Naive B cell (primary cell): ENCODE results near the gene HGFAC. TPM values are rescaled to one million over a fixed set of nuclear protein-coding genes. Genes with fewer than 3 reads are reported as not detected.

Source experiments
- ATAC-seq, 2 donors: fragments of 150-1000 bp; cut with Tn5 transposase; 2 replicates each; pipeline ENCODE4 v1.10.0; 2021; ENCODE audit warnings: low read depth in 2 of 2, mild to moderate bottlenecking in 2 of 2, moderate library complexity in 2 of 2
- DNase-seq: peaks from one replicate; pipeline ENCODE4 v3.0.0; 2022
- H3K27ac Mint-ChIP-seq, 6 donors: one replicate each; pipeline ENCODE4 v1.8.0; 2020 to 2022; ENCODE audit warnings: mild to moderate bottlenecking in 6 of 6, mixed read lengths in 6 of 6, moderate library complexity in 5 of 6, inconsistent platforms in 2 of 6
- H3K27me3 Mint-ChIP-seq, 3 donors: one replicate each; pipeline ENCODE4 v1.8.0; 2021 to 2022; ENCODE audit warnings: mixed read lengths in 3 of 3, mild to moderate bottlenecking in 1 of 3
- H3K36me3 Mint-ChIP-seq, 2 donors: one replicate each; pipeline ENCODE4 v1.8.0; 2020 to 2022; ENCODE audit warnings: mixed read lengths in 2 of 2, inconsistent platforms in 1 of 2, mild to moderate bottlenecking in 1 of 2
- H3K4me1 Mint-ChIP-seq, 3 donors: one replicate each; pipeline ENCODE4 v1.8.0; 2020 to 2022; ENCODE audit warnings: mixed read lengths in 3 of 3, inconsistent platforms in 1 of 3, mild to moderate bottlenecking in 1 of 3, moderate library complexity in 1 of 3
- H3K4me3 Mint-ChIP-seq, 8 donors: one replicate each; pipeline ENCODE4 v1.8.0; 2020 to 2022; ENCODE audit warnings: mild to moderate bottlenecking in 8 of 8, mixed read lengths in 8 of 8, moderate library complexity in 8 of 8, inconsistent platforms in 2 of 8
- H3K9me3 Mint-ChIP-seq, 7 donors: one replicate each; pipeline ENCODE4 v1.8.0; 2020 to 2022; ENCODE audit warnings: mixed read lengths in 7 of 7, mild to moderate bottlenecking in 5 of 7, inconsistent platforms in 2 of 7, moderate library complexity in 1 of 7
- polyA plus RNA-seq, 6 donors: library from polyadenylated mRNA; unstranded; fragments of 300-500 nt; fragmentation: Illumina TruSeq; gene quantifications; one replicate each; pipeline ENCODE4 v1.2.3, GENCODE V29; 2021; ENCODE audit warnings: low read depth in 6 of 6

The HGFAC gene
- polyA plus RNA-seq, 6 donors from 2014 or later: not detected

DNA sequence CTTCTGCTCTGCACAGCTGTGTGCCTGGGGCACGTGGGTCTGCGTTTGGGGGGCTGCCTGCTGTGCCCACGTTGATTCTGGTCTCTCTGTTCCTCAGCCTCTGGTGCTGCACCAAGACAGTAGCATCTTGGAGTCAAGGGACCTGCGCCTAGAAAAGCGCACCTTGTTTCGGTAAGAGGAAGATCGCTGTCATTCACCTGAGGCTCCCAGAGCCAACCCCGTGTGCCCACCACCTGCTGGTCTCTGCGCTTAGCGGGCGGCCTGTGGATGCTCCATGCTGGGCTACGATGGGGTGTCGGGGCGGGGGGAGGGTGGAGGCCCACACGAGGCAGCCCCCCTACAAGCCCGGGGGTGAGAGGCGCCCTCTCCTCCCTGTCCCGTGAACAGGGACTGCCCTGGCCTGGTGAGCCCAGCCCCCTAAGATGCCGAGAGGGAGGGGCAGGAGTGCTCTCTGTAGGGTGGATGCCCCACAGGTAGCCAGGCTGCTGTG, 18.9 kb upstream of the HGFAC start:
- H3K4me3 Mint-ChIP-seq: no peak overlapping the region
- H3K9me3 Mint-ChIP-seq: no peaks in the 10 kb centered on the region
- peaks cover 0 to 5% (median 3%) of the 10 kb centered on the region in 3 donors for H3K4me1 Mint-ChIP-seq
- H3K36me3 Mint-ChIP-seq: no peaks in the 10 kb centered on the region
- no peaks in the 10 kb centered on the region for H3K27me3 Mint-ChIP-seq
- DNase-seq: no peak
- no peak overlapping the region for H3K27ac Mint-ChIP-seq
- ATAC-seq: no peak

- Mint-ChIP-seq H3K9me3 (no peaks in the 10 kb centered on the region), H3K4me1 (peaks cover 0 to 5% (median 3%) of the 10 kb centered on the region in 3 donors), H3K27me3 (no peaks in the 10 kb centered on the region), H3K4me3 (no peak overlapping the region), H3K36me3 (no peaks in the 10 kb centered on the region), H3K27ac (peak overlapping the region in 1 of 6 donors; percentile 14)
- no peak for ATAC-seq
- no peak for DNase-seq
These were observed 18.4 kb upstream of the HGFAC start for GRCh38 chr4:3423406-3423805.

GRCh38 chr4:3423952-3424351, 17.8 kb upstream of the HGFAC start:
- no peak for DNase-seq
- no peaks in the 10 kb centered on the region for H3K9me3 Mint-ChIP-seq
- ATAC-seq: no peak
- no peak overlapping the region for H3K4me3 Mint-ChIP-seq
- H3K36me3 Mint-ChIP-seq: no peaks in the 10 kb centered on the region
- peaks cover 0 to 5% (median 3%) of the 10 kb centered on the region in 3 donors for H3K4me1 Mint-ChIP-seq
- no peaks in the 10 kb centered on the region for H3K27me3 Mint-ChIP-seq
- peak overlapping the region in 1 of 6 donors; percentile 15 for H3K27ac Mint-ChIP-seq

DNA sequence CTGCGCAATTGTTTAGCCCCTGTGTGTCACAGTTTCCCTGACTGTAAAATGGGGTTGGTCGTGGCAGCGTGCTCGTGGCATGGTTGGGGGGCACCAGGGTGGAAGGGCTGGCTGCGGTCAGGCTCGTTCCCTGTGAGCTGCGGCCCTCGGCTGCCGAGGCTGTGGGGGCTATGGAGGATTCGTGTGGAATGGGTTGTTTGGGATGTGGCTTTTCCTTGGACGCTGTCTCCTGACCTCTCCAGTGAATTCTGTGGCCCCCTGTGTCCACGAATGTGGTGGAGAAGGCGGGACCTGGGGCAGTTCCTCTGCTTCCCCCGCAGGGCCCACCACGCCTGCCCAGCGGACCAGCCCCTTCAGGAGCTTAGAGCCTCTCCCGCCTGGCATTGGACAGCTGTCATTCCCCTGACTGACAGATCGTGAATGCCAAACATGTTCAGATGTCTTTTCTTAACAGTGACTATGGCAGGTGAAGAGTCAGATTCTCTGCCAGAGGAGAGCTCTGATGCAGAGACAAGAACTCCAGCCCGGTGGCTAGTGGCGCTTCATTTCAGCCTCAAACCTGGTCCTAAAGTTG, 17.2 kb upstream of the HGFAC start:
- Mint-ChIP-seq H3K36me3 (no peaks in the 10 kb centered on the region), H3K27ac (no peak overlapping the region), H3K27me3 (no peaks in the 10 kb centered on the region), H3K9me3 (no peaks in the 10 kb centered on the region), H3K4me1 (peaks cover 0 to 5% (median 3%) of the 10 kb centered on the region in 3 donors), H3K4me3 (no peak overlapping the region)
- DNase-seq: no peak
- no peak for ATAC-seq

- H3K9me3 Mint-ChIP-seq: no peaks in the 10 kb centered on the region
- no peak overlapping the region for H3K27ac Mint-ChIP-seq
- H3K27me3 Mint-ChIP-seq: no peaks in the 10 kb centered on the region
- no peak for DNase-seq
- peak in 1 of 2 donors; percentile 10 for ATAC-seq
- no peaks in the 10 kb centered on the region for H3K36me3 Mint-ChIP-seq
- H3K4me3 Mint-ChIP-seq: no peak overlapping the region
- peaks cover 0 to 5% (median 3%) of the 10 kb centered on the region in 3 donors for H3K4me1 Mint-ChIP-seq
These were observed 15.2 kb upstream of the HGFAC start for GRCh38 chr4:3426465-3427133.

DNA sequence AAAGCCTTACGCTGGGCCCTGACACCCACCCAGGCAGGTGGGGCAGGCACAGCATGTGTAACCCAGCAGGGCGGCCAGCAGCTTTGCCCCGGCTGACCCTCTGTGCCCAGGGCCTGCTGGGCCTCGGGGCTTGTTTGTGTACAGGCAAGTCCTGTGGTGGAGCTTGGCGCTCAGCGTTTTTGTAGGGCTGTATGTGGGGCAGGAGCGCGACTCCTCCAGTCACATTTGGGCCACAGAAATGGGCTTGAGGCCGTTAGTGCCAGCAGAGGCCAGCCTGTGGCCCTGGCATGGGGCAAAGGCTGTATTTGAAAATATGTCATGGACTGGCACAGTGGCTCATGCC, 14.7 kb upstream of the HGFAC start:
- H3K9me3 Mint-ChIP-seq: no peaks in the 10 kb centered on the region
- no peaks in the 10 kb centered on the region for H3K36me3 Mint-ChIP-seq
- H3K4me3 Mint-ChIP-seq: no peak overlapping the region
- H3K4me1 Mint-ChIP-seq: peaks cover 0 to 5% (median 3%) of the 10 kb centered on the region in 3 donors
- ATAC-seq: no peak
- H3K27me3 Mint-ChIP-seq: no peaks in the 10 kb centered on the region
- DNase-seq: no peak
- no peak overlapping the region for H3K27ac Mint-ChIP-seq

- Mint-ChIP-seq H3K4me1 (peaks cover 0 to 5% (median 3%) of the 10 kb centered on the region in 3 donors), H3K4me3 (no peak overlapping the region), H3K27me3 (no peaks in the 10 kb centered on the region), H3K9me3 (no peaks in the 10 kb centered on the region), H3K36me3 (no peaks in the 10 kb centered on the region), H3K27ac (peak overlapping the region in 1 of 6 donors; percentile 51)
- ATAC-seq: no peak
- DNase-seq: no peak
These were observed 13.9 kb upstream of the HGFAC start for GRCh38 chr4:3427706-3428446.

- Mint-ChIP-seq H3K9me3 (no peaks in the 10 kb centered on the region), H3K4me3 (no peak overlapping the region), H3K4me1 (peaks cover 2 to 5% (median 3%) of the 10 kb centered on the region in 3 donors), H3K27ac (no peak overlapping the region), H3K27me3 (no peaks in the 10 kb centered on the region), H3K36me3 (no peaks in the 10 kb centered on the region)
- no peak for DNase-seq
- no peak for ATAC-seq
These were observed 12.1 kb upstream of the HGFAC start for GRCh38 chr4:3429651-3430050.

DNA sequence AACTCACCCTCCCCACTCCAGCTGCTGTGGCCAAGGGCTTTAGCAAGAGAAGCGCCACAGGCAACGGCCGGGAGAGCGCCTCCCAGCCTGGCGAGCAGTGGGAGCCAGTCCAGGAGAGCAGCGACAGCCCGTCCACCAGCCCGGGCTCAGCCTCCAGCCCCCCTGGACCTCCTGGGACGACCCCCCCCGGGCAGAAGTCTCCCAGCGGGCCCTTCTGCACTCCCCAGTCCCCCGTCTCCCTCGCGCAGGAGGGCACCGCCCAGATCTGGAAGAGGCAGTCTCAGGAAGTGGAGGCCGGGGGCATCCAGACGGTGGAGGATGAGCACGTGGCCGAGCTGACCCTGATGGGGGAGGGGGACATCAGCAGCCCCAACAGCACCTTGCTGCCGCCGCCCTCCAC, 11.2 kb upstream of the HGFAC start:
- H3K27me3 Mint-ChIP-seq: no peaks in the 10 kb centered on the region
- H3K36me3 Mint-ChIP-seq: no peaks in the 10 kb centered on the region
- H3K4me1 Mint-ChIP-seq: peaks cover 0 to 5% (median 2%) of the 10 kb centered on the region in 3 donors
- H3K4me3 Mint-ChIP-seq: no peak overlapping the region
- ATAC-seq (no peak), DNase-seq (no peak)
- H3K27ac Mint-ChIP-seq: no peak overlapping the region
- no peaks in the 10 kb centered on the region for H3K9me3 Mint-ChIP-seq

DNA sequence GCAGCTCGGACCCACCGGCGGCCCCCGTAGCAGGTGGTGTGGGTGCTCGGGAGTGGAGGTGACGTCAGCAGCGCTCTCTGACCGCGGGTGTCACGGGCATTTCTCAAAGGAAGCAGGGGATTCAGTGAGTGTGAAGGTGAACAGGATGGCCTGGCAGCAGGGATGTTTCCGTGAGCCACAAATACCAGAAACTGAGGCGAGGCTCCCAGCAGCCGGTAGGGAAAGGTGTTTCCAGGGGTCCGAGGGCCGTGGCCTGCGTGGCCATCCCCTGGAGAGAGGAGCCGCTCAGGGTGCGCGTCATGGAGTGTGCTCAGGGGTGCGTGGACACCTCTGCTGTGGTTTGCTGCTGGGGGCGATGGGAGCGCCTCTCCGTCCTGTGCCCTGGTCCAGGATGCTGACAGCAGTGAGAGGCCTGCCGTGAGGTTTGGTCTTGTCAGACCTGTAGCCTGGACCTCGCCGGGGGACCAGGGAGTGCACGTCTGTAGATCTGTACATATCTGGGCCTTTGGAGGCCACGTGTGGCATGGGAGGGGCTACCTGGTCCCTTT, 10.2 kb upstream of the HGFAC start:
- Mint-ChIP-seq H3K36me3 (no peaks in the 10 kb centered on the region), H3K4me1 (peaks cover 0 to 2% (median 2%) of the 10 kb centered on the region in 3 donors), H3K27ac (peak overlapping the region in 1 of 6 donors; percentile 53), H3K27me3 (no peaks in the 10 kb centered on the region), H3K9me3 (no peaks in the 10 kb centered on the region), H3K4me3 (peak overlapping the region in 1 of 8 donors; percentile 12)
- no peak for ATAC-seq
- DNase-seq: no peak

- no peak for DNase-seq
- no peak overlapping the region for H3K27ac Mint-ChIP-seq
- H3K9me3 Mint-ChIP-seq: no peaks in the 10 kb centered on the region
- no peak for ATAC-seq
- no peak overlapping the region for H3K4me3 Mint-ChIP-seq
- peaks cover 0 to 2% (median 0%) of the 10 kb centered on the region in 3 donors for H3K4me1 Mint-ChIP-seq
- no peaks in the 10 kb centered on the region for H3K36me3 Mint-ChIP-seq
- H3K27me3 Mint-ChIP-seq: no peaks in the 10 kb centered on the region
These were observed 9.4 kb upstream of the HGFAC start for GRCh38 chr4:3432381-3432790.

GRCh38 chr4:3433138-3433869, 8.5 kb upstream of the HGFAC start:
- Mint-ChIP-seq H3K4me3 (no peak overlapping the region), H3K4me1 (peaks cover 0 to 2% (median 0%) of the 10 kb centered on the region in 3 donors), H3K9me3 (no peaks in the 10 kb centered on the region), H3K27ac (peak overlapping the region in 1 of 6 donors; percentile 16), H3K36me3 (no peaks in the 10 kb centered on the region), H3K27me3 (no peaks in the 10 kb centered on the region)
- ATAC-seq (no peak), DNase-seq (no peak)
